Testis (tissue), 3 donors: ENCODE data around the gene C1orf21. TPM values are rescaled to one million over a fixed set of nuclear protein-coding genes. Genes with fewer than 3 reads are reported as not detected.

Experiments used
- DNase-seq: peaks from one replicate; pipeline ENCODE4 v3.0.0-alpha.2; 2019
- H3K27ac ChIP-seq, 2 donors: fragments of 200-600 bp; sonication (generic); one replicate each; pipeline ENCODE4 v1.5.1; 2019
- H3K27me3 ChIP-seq: fragments of 200-600 bp; sonication (generic); one replicate; pipeline ENCODE4 v1.5.1; 2019
- H3K36me3 ChIP-seq: fragments of 200-600 bp; sonication (generic); one replicate; pipeline ENCODE4 v1.5.1; 2017; ENCODE audit warnings: low read depth; ENCODE audit errors: missing control alignments
- H3K4me1 ChIP-seq: fragments of 200-600 bp; sonication (generic); one replicate; pipeline ENCODE4 v1.5.1; 2019
- H3K4me3 ChIP-seq, 2 donors: fragments of 200-600 bp; sonication (generic); one replicate each; pipeline ENCODE4 v1.5.1; 2017 to 2019
- H3K9me3 ChIP-seq: fragments of 200-600 bp; sonication (generic); one replicate; pipeline ENCODE4 v1.5.1; 2017
- CTCF ChIP-seq, 3 experiments: fragments of 450-650 bp in 2 of 3; fragments of 200-600 bp in 1 of 3; sonication (generic) in 1 of 3; IDR thresholded peaks; one replicate each; pipeline ENCODE4 v1.5.1; 2016 to 2019; ENCODE audit warnings: antibody characterized with exemption in 3 of 3, mild to moderate bottlenecking in 2 of 3, moderate library complexity in 1 of 3
- POLR2A ChIP-seq: fragments of 450-650 bp; IDR thresholded peaks from one replicate; pipeline ENCODE4 v1.6.1; 2017; ENCODE audit warnings: antibody characterized with exemption, mild to moderate bottlenecking, moderate library complexity
- WGBS, 2 donors: methylation state at CpG; one replicate each; pipeline ENCODE4 v1.1.5; 2018; 5-methylcytosine and 5-hydroxymethylcytosine counted together
- intact Hi-C: fragments of 100-400 bp; cut with DNase I; formaldehyde crosslinking; loops from one replicate; pipeline ENCODE4 v1.15.1; 2023; ENCODE audit warnings: low total_unique reads
- polyA plus RNA-seq: library from polyadenylated mRNA; stranded (reverse); fragments of 350-450 nt; fragmentation: Illumina TruSeq; extraction: RNeasy Lipid Tissue Mini Kit (QIAGEN cat#74804); gene quantifications from one replicate; pipeline ENCODE4 v1.2.3, GENCODE V29; 2014; ENCODE audit warnings: low read depth, low replicate concordance; ENCODE audit not compliant: insufficient read depth
- total RNA-seq, 2 donors: library from RNA; depleted of rRNA; stranded (reverse); fragments of >200 nt; gene quantifications; one replicate each; pipeline ENCODE4 v1.2.3, GENCODE V29; 2016

The C1orf21 gene
- total and polyA plus RNA-seq, 3 donors from 2014 or later: 13.9 to 17.2 (median 16.0) TPM

DNA sequence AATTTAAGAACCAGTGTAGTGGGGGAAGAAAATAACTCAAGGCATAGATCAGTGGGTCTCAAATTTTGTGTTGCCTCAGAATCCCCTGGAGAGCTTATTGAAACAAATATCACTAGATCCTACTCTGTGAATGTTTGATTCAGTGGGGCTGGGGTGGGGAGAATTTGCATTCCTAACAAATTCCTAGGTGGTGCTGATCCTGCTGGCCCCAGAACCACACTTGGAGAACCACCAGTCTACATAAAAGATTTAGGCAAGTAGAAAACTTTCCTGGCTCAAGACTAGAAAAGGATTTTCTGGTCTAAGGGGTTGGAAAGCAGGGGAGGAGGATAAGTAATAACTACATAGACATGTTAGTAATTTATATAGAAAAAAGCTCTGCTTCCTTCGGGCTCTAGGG is 34.1 kb upstream of the C1orf21 start:
- WGBS, 2 donors: 86 to 94% methylated on average over 1 of the region's 1 CpG
- intact Hi-C loops: no loop called here

DNA sequence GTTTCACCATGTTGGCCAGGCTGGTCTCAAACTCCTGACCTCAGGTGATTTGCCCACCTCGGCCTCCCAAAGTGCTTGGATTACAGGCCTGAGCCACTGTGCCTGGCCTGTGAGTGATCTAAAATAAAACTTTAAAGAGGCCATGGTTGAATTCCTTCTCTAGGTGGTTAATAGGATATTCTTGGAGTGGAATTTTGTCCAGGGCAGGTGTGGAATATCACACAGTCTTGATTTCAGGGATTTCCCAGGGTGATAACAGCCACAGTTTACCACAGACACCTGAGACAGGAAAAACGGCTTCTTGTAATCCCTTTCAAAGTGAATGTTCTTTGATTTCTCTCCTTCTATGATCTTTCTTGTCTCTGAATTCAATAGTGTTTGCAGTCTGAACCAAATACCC is 32.1 kb upstream of the C1orf21 start:
- intact Hi-C loops: no loop called here

More for the DNA sequence above, 34.1 kb upstream of the C1orf21 start:
- no peak overlapping the region for H3K4me3 ChIP-seq
- no peaks in the 10 kb centered on the region for H3K36me3 ChIP-seq
- no peaks in the 10 kb centered on the region for H3K9me3 ChIP-seq
- no peaks in the 10 kb centered on the region for H3K4me1 ChIP-seq
- DNase-seq: no peak
- H3K27ac ChIP-seq: no peak overlapping the region
- no peaks in the 10 kb centered on the region for H3K27me3 ChIP-seq
- TF ChIP-seq CTCF (IDR thresholded peaks at IDR 0.05) (no peak), POLR2A (no peak)

DNA sequence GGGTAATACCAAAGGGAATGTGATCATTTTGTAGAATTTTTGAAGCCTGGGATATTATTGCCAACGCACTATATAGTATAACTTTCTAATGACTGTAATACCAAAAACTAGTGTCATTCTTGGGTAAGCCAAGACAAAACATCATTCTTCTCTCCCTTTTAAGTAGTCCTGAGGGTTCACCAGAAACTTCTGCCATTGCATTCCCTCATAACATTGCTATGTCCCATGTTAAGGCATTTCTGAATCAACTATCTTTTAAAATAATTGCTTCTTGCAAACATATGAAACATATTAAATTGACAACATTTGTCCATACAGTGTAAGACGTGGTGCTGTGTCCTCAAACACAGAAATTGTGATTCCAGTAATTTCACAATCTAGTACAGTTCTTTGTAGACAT is 29.9 kb upstream of the C1orf21 start:
- TF ChIP-seq CTCF (IDR thresholded peaks at IDR 0.05) (no peak), POLR2A (no peak)
- H3K4me3 ChIP-seq: no peak overlapping the region
- WGBS, 2 donors: 93 to 94% methylated on average over 2 of the region's 2 CpGs
- H3K27me3 ChIP-seq: no peaks in the 10 kb centered on the region
- no peaks in the 10 kb centered on the region for H3K9me3 ChIP-seq
- DNase-seq: no peak
- H3K36me3 ChIP-seq: no peaks in the 10 kb centered on the region
- no peak overlapping the region for H3K27ac ChIP-seq
- intact Hi-C loops: no loop called here
- H3K4me1 ChIP-seq: no peaks in the 10 kb centered on the region

More for the DNA sequence above, 32.1 kb upstream of the C1orf21 start:
- H3K4me1 ChIP-seq: no peaks in the 10 kb centered on the region
- TF ChIP-seq POLR2A (no peak), CTCF (IDR thresholded peaks at IDR 0.05) (no peak)
- no peaks in the 10 kb centered on the region for H3K36me3 ChIP-seq
- H3K27ac ChIP-seq: no peak overlapping the region
- H3K9me3 ChIP-seq: no peaks in the 10 kb centered on the region
- WGBS, 2 donors: 76 to 93% methylated on average over 2 of the region's 2 CpGs
- no peak overlapping the region for H3K4me3 ChIP-seq
- no peak for DNase-seq
- H3K27me3 ChIP-seq: no peaks in the 10 kb centered on the region

DNA sequence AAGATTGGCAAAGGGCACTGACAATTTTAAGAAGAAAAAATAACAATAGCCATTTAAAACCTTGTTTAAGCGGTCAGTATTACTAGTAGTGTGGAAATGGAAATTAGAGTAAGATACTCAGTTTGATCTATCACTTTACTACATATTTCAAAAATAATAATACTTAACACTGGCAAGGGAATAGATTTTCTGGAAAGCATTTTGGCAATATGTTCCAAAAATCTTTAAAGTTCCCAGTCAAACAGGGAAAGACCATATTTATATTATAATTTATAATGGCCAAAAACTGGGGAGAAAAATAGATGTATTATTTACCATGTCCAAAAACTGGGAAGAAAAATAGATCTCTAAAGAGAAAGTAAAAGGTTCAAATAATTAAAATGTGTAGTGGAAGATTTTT is 28.6 kb upstream of the C1orf21 start:
- TF ChIP-seq CTCF (IDR thresholded peaks at IDR 0.05) (no peak), POLR2A (no peak)
- WGBS, 2 donors: 91 to 97% methylated on average over 1 of the region's 1 CpG

GRCh38 chr1:184359909-184360308 is 26.9 kb upstream of the C1orf21 start:
- TF ChIP-seq POLR2A (no peak), CTCF (IDR thresholded peaks at IDR 0.05) (no peak)
- H3K36me3 ChIP-seq: no peaks in the 10 kb centered on the region

More for the DNA sequence above, 28.6 kb upstream of the C1orf21 start:
- Histone ChIP-seq H3K27ac (no peak overlapping the region), H3K4me1 (no peaks in the 10 kb centered on the region), H3K36me3 (no peaks in the 10 kb centered on the region), H3K9me3 (no peaks in the 10 kb centered on the region), H3K27me3 (no peaks in the 10 kb centered on the region), H3K4me3 (no peak overlapping the region)
- intact Hi-C loops: no loop called here
- no peak for DNase-seq

More at GRCh38 chr1:184359909-184360308, 26.9 kb upstream of the C1orf21 start:
- H3K4me1 ChIP-seq: no peaks in the 10 kb centered on the region
- H3K27ac ChIP-seq: no peak overlapping the region
- DNase-seq: no peak
- H3K4me3 ChIP-seq: no peak overlapping the region
- WGBS, 2 donors: 89 to 92% methylated on average over 3 of the region's 3 CpGs
- H3K9me3 ChIP-seq: no peaks in the 10 kb centered on the region
- intact Hi-C loops: no loop called here
- H3K27me3 ChIP-seq: no peaks in the 10 kb centered on the region
